ENCODE measurements around the gene UBR4.

Gene UBR4

GRCh38 chr1:19210772-19211549, 895 bp upstream of the UBR4 start:
- DNase-seq: no peak
- no peaks in the 10 kb centered on the region for H3K9me3 Mint-ChIP-seq
- H3K36me3 Mint-ChIP-seq (ENCODE audit: low read depth): peaks cover 18% of the 10 kb centered on the region
- no peak for TF ChIP-seq CTCF (IDR thresholded peaks at IDR 0.05)
- no peaks in the 10 kb centered on the region for H3K27me3 Mint-ChIP-seq (ENCODE audit: low read depth, poor library complexity)
- peaks cover 52% of the 10 kb centered on the region for H3K4me1 Mint-ChIP-seq
- H3K27ac Mint-ChIP-seq: peak overlapping the region; percentile 96
- H3K4me3 Mint-ChIP-seq: peak overlapping the region; percentile 89

GRCh38 chr1:19209439-19209989, 552 bp downstream of the UBR4 start:
- H3K9me3 Mint-ChIP-seq: no peaks in the 10 kb centered on the region
- peak; percentile 48 for DNase-seq
- no peaks in the 10 kb centered on the region for H3K27me3 Mint-ChIP-seq (ENCODE audit: low read depth, poor library complexity)
- peak overlapping the region; percentile 96 for H3K27ac Mint-ChIP-seq
- H3K4me3 Mint-ChIP-seq: peak overlapping the region; percentile 89
- peaks cover 56% of the 10 kb centered on the region for H3K4me1 Mint-ChIP-seq
- TF ChIP-seq CTCF (IDR thresholded peaks at IDR 0.05): no peak
- H3K36me3 Mint-ChIP-seq (ENCODE audit: low read depth): peaks cover 11% of the 10 kb centered on the region

GRCh38 chr1:19208710-19209438, 1.2 kb downstream of the UBR4 start:
- no peak for TF ChIP-seq CTCF (IDR thresholded peaks at IDR 0.05)
- peak overlapping the region; percentile 96 for H3K27ac Mint-ChIP-seq
- H3K4me1 Mint-ChIP-seq: peaks cover 56% of the 10 kb centered on the region
- peaks cover 4% of the 10 kb centered on the region for H3K36me3 Mint-ChIP-seq (ENCODE audit: low read depth)
- no peak for DNase-seq
- no peaks in the 10 kb centered on the region for H3K9me3 Mint-ChIP-seq
- H3K27me3 Mint-ChIP-seq (ENCODE audit: low read depth, poor library complexity): no peaks in the 10 kb centered on the region
- H3K4me3 Mint-ChIP-seq: peak overlapping the region; percentile 89

- Mint-ChIP-seq H3K36me3 (ENCODE audit: low read depth) (no peaks in the 10 kb centered on the region), H3K4me3 (peak overlapping the region; percentile 43), H3K27me3 (ENCODE audit: low read depth, poor library complexity) (no peaks in the 10 kb centered on the region), H3K4me1 (peaks cover 45% of the 10 kb centered on the region), H3K9me3 (no peaks in the 10 kb centered on the region), H3K27ac (peak overlapping the region; percentile 65)
- no peak for DNase-seq
- no peak for TF ChIP-seq CTCF (IDR thresholded peaks at IDR 0.05)
Measured at GRCh38 chr1:19206947-19207346, 3.1 kb downstream of the UBR4 start.

- DNase-seq: no peak
- Mint-ChIP-seq H3K27ac (no peak overlapping the region), H3K4me3 (no peak overlapping the region), H3K36me3 (ENCODE audit: low read depth) (no peaks in the 10 kb centered on the region), H3K9me3 (no peaks in the 10 kb centered on the region), H3K4me1 (peaks cover 34% of the 10 kb centered on the region), H3K27me3 (ENCODE audit: low read depth, poor library complexity) (no peaks in the 10 kb centered on the region)
- no peak for TF ChIP-seq CTCF (IDR thresholded peaks at IDR 0.05)
Measured at GRCh38 chr1:19205845-19206244, 4.2 kb downstream of the UBR4 start.

All from nephron progenitor cell (in vitro differentiated cells).